HepG2 (cell line): ENCODE results near the gene DENND4A. TPM values are rescaled to one million over a fixed set of nuclear protein-coding genes. Genes with fewer than 3 reads are reported as not detected.

Experiments used
- ATAC-seq: fragments of 200-7000 bp; cut with Tn5 transposase; 3 replicates; pipeline ENCODE4 v1.9.1; 2020; ENCODE audit warnings: mild to moderate bottlenecking, moderate library complexity
- BruUV-seq: library from RNA; stranded (reverse); fragments of 400-500 nt; replicated peaks from 2 replicates; lab custom pipeline; 2021; lab: Mats Ljungman, UMichigan
- CTCF ChIA-PET: fragments of 300-600 bp; formaldehyde crosslinking; extraction: SDS; loops from one replicate; lab custom pipeline; 2021; ENCODE audit warnings: low total read pairs, inconsistent platforms, low intra/inter-chr PET ratio; lab: Yijun Ruan, JAX
- POLR2A ChIA-PET: fragments of 350-600 bp; sonication (Branson Sonifier 250); formaldehyde crosslinking; loops from one replicate; lab custom pipeline; 2020; ENCODE audit warnings: antibody characterized with exemption, inconsistent platforms; lab: Yijun Ruan, JAX
- DNase-seq: peaks from one replicate; pipeline ENCODE4 v3.0.0-alpha.2; 2015; ENCODE audit warnings: low spot score
- FAIRE-seq: peaks from 3 replicates; lab custom pipeline; 2011; peaks lifted over from hg19 to GRCh38; lab: Jason Lieb, UNC
- H2AFZ ChIP-seq: one replicate; pipeline ENCODE4 v1.6.1; 2011; ENCODE audit warnings: low read length, inconsistent platforms
- H3K27ac ChIP-seq: fragments of 300-600 bp; 3 replicates; pipeline ENCODE4 v1.8.0; 2011; ENCODE audit warnings: mixed run types, mild to moderate bottlenecking, mixed read lengths, low read length, inconsistent platforms; ENCODE audit not compliant: insufficient read depth; ENCODE audit errors: extremely low read length
- H3K27me3 ChIP-seq, 2 experiments: fragments of 200-600 bp in 1 of 2; 2 replicates in 1 of 2; 3 replicates in 1 of 2; pipeline versions ENCODE4 v1.6.0 to v1.8.0; 2011; ENCODE audit warnings: low read length in 2 of 2, mild to moderate bottlenecking in 2 of 2, moderate library complexity in 2 of 2, inconsistent platforms in 1 of 2; ENCODE audit not compliant: insufficient read depth in 2 of 2, control insufficient read depth in 1 of 2
- H3K36me3 ChIP-seq, 2 experiments: fragments of 200-600 bp in 1 of 2; replicated peaks in 1 of 2; 2 replicates in 1 of 2; 3 replicates in 1 of 2; pipeline versions ENCODE4 v1.5.1 to v1.8.0; 2011; ENCODE audit warnings: low read length in 2 of 2, inconsistent platforms in 1 of 2; ENCODE audit not compliant: insufficient read depth in 2 of 2, control insufficient read depth in 1 of 2
- H3K4me1 ChIP-seq: 2 replicates; pipeline ENCODE4 v1.5.1; 2012; ENCODE audit warnings: low read length, inconsistent platforms; ENCODE audit not compliant: insufficient read depth
- H3K4me2 ChIP-seq: 2 replicates; pipeline ENCODE4 v1.6.0; 2011; ENCODE audit warnings: low read depth, low read length, inconsistent platforms
- H3K4me3 ChIP-seq, 3 experiments: fragments of 200-600 bp in 1 of 3; sonication (generic), shearing (Covaris generic) in 1 of 3; replicated peaks in 1 of 3; 2 replicates each; pipeline ENCODE4 v1.5.1; 2011 to 2016; ENCODE audit warnings: low read length in 3 of 3, inconsistent platforms in 2 of 3, low read depth in 2 of 3, mild to moderate bottlenecking in 2 of 3, control low read depth in 1 of 3, mixed read lengths in 1 of 3; ENCODE audit not compliant: insufficient read depth in 1 of 3
- H3K79me2 ChIP-seq: one replicate; pipeline ENCODE4 v1.6.1; 2011; ENCODE audit warnings: low read length, inconsistent platforms; ENCODE audit not compliant: insufficient read depth
- H3K9ac ChIP-seq: 2 replicates; pipeline ENCODE4 v1.6.0; 2011; ENCODE audit warnings: mild to moderate bottlenecking, low read depth, low read length, inconsistent platforms; ENCODE audit not compliant: insufficient read depth
- H3K9me3 ChIP-seq: 2 replicates; pipeline ENCODE4 v1.5.1; 2012; ENCODE audit warnings: mild to moderate bottlenecking, low read length
- H4K20me1 ChIP-seq: 2 replicates; pipeline ENCODE4 v1.6.0; 2011; ENCODE audit warnings: inconsistent platforms, mild to moderate bottlenecking, low read length, moderate library complexity; ENCODE audit not compliant: insufficient read depth
- ARNT ChIP-seq: fragments of 450-650 bp; IDR thresholded peaks from 2 replicates; pipeline ENCODE4 v1.6.1; 2017
- ATF7-NPFF ChIP-seq: sonication (generic); formaldehyde crosslinking; IDR thresholded peaks from 2 replicates; pipeline ENCODE4 v1.8.1; 2023; ENCODE audit warnings: mild to moderate bottlenecking, low read depth, missing genetic modification reagents, moderate library complexity
- DBP ChIP-seq: sonication (generic); formaldehyde crosslinking; IDR thresholded peaks from 2 replicates; pipeline ENCODE4 v1.4.0; 2020; ENCODE audit warnings: missing genetic modification reagents; ENCODE audit errors: not compliant biosample characterization
- GMEB1 ChIP-seq: sonication (generic); formaldehyde crosslinking; IDR thresholded peaks from 2 replicates; pipeline ENCODE4 v1.5.1; 2020; ENCODE audit warnings: missing genetic modification reagents, mild to moderate bottlenecking, borderline replicate concordance
- IKZF5 ChIP-seq: IDR thresholded peaks from 2 replicates; pipeline ENCODE4 v1.6.1; 2018; ENCODE audit warnings: missing genetic modification reagents, mild to moderate bottlenecking, missing compliant biosample characterization
- KDM1A ChIP-seq: IDR thresholded peaks from 2 replicates; pipeline ENCODE4 v1.6.1; 2016; ENCODE audit warnings: missing compliant biosample characterization
- PHF20 ChIP-seq: sonication (generic); formaldehyde crosslinking; IDR thresholded peaks from 2 replicates; pipeline ENCODE4 v1.5.0; 2020; ENCODE audit warnings: mild to moderate bottlenecking, missing genetic modification reagents
- RBM22 ChIP-seq: fragments of 200-400 bp; formaldehyde crosslinking; optimal IDR thresholded peaks from 2 replicates; pipeline ENCODE3; 2017; ENCODE audit warnings: mild to moderate bottlenecking, low read length, moderate library complexity
- SAFB2 ChIP-seq: sonication (generic); formaldehyde crosslinking; IDR thresholded peaks from 2 replicates; pipeline ENCODE4 v1.5.1; 2020; ENCODE audit warnings: missing genetic modification reagents, low read depth, mild to moderate bottlenecking, borderline replicate concordance
- ZFP36 ChIP-seq: fragments of 150-350 bp; IDR thresholded peaks from 2 replicates; pipeline ENCODE4 v1.6.1; 2018; ENCODE audit warnings: borderline replicate concordance, low read length, low read depth; ENCODE audit not compliant: partially characterized antibody
- ZMYM3 ChIP-seq: sonication (generic); formaldehyde crosslinking; IDR thresholded peaks from 2 replicates; pipeline ENCODE4 v1.5.1; 2020; ENCODE audit warnings: mild to moderate bottlenecking, missing genetic modification reagents
- ZNF296 ChIP-seq: sonication (generic); formaldehyde crosslinking; conservative IDR thresholded peaks from 2 replicates; pipeline ENCODE4 v1.5.0; 2020; ENCODE audit warnings: mild to moderate bottlenecking, missing genetic modification reagents
- ZNF768 ChIP-seq: sonication (generic); formaldehyde crosslinking; IDR thresholded peaks from 2 replicates; pipeline ENCODE4 v1.4.0; 2020; ENCODE audit warnings: missing genetic modification reagents
- ZNF879 ChIP-seq: sonication (generic); formaldehyde crosslinking; IDR thresholded peaks from 2 replicates; pipeline ENCODE4 v1.8.1; 2023; ENCODE audit warnings: missing genetic modification reagents
- ZSCAN21 ChIP-seq: sonication (generic); formaldehyde crosslinking; IDR thresholded peaks from 2 replicates; pipeline ENCODE4 v1.8.0; 2022; ENCODE audit warnings: mild to moderate bottlenecking, missing genetic modification reagents, moderate library complexity, borderline replicate concordance
- in situ Hi-C: cut with HindIII; loops from 2 replicates; pipeline ENCODE4 v1.10.0; 2017; ENCODE audit warnings: low pct_unique_long_range_greater_than_20kb; ENCODE audit not compliant: extremely low pct_ligation_motif_present
- intact Hi-C: fragments of 100-400 bp; cut with micrococcal nuclease; formaldehyde crosslinking; loops from one replicate; pipeline ENCODE4 v1.10.0; 2022; ENCODE audit not compliant: unreplicated experiment
- polyA plus RNA-seq, 8 experiments: library from polyadenylated mRNA; depleted of rRNA in 3 of 8; stranded (reverse) in 7 of 8; unstranded in 1 of 8; fragments of >200 nt; fragmentation: Illumina TruSeq in 4 of 8; extraction: Trizol in 4 of 8; gene quantifications; 2 replicates each; pipeline versions ENCODE4 v1.2.1 to v1.2.3, GENCODE V29; 2011 to 2016; ENCODE audit warnings: low read depth in 4 of 8, missing spikeins in 1 of 8, mixed read lengths in 1 of 8; ENCODE audit not compliant: insufficient read depth in 1 of 8
- total RNA-seq, 5 experiments: library from RNA; depleted of rRNA; stranded (reverse); fragments of >200 nt; fragmentation: Illumina TruSeq; extraction: Trizol; gene quantifications; 2 replicates each; pipeline ENCODE4 v1.2.3, GENCODE V29; 2016; ENCODE audit warnings: low read depth in 1 of 5

Gene DENND4A
- total and polyA plus RNA-seq, 2 of the 13 experiments (the other 11 are each of a cell fraction or from before 2014, with no cell fraction given): 13.2 to 18.6 TPM

GRCh38 chr15:65747265-65747664 is 44.8 kb downstream of the DENND4A start:
- peaks cover 44% of the 10 kb centered on the region for H3K4me1 ChIP-seq
- CTCF ChIA-PET: no interaction called here
- H3K9ac ChIP-seq: no peak overlapping the region
- H3K4me3 ChIP-seq: no peak overlapping the region
- intact Hi-C loops (no loop called here), in situ Hi-C loops (no loop called here)
- DNase-seq: no peak
- no peaks in the 10 kb centered on the region for H3K79me2 ChIP-seq
- H2AFZ ChIP-seq: no peak overlapping the region
- no peak for ATAC-seq
- no peaks in the 10 kb centered on the region for H3K27me3 ChIP-seq
- H3K27ac ChIP-seq: no peak overlapping the region
- no TSS peak for BruUV-seq
- no peaks in the 10 kb centered on the region for H3K9me3 ChIP-seq
- H4K20me1 ChIP-seq: no peaks in the 10 kb centered on the region
- POLR2A ChIA-PET: no interaction called here
- FAIRE-seq: no peak
- TF ChIP-seq DBP (no peak), ARNT (no peak), PHF20 (CRISPR knock-in tag) (no peak), ZMYM3 (CRISPR knock-in tag) (peak; percentile 45; the same call in 1 of the 2 replicates), ZSCAN21 (CRISPR knock-in tag) (no peak), ZNF768 (CRISPR knock-in tag) (peak; percentile 79; the same call in 1 of the 2 replicates), SAFB2 (CRISPR knock-in tag) (no peak), GMEB1 (CRISPR knock-in tag) (no peak), KDM1A (0 out of 2 replicates have a peak, but pooled peaks have one; percentile 36), RBM22 (no peak), ZNF296 (CRISPR knock-in tag) (no peak), ZFP36 (peak; percentile 15), ATF7-NPFF (no peak), IKZF5 (CRISPR knock-in tag) (no peak), ZNF879 (CRISPR knock-in tag) (no peak)
- H3K4me2 ChIP-seq: no peak overlapping the region
- H3K36me3 ChIP-seq: peaks cover 1 to 13% of the 10 kb centered on the region in 2 experiments; a peak in 3 of 5 replicates
